Liver (tissue), 9 donors: Measurements from ENCODE around the gene CNDP2. TPM values are rescaled to one million over a fixed set of nuclear protein-coding genes. Genes with fewer than 3 reads are reported as not detected.

Experiments used
- DNase-seq: peaks from one replicate; pipeline ENCODE4 v3.0.0-alpha.2; 2017; ENCODE audit warnings: low spot score
- H3K27ac ChIP-seq, 2 donors: one replicate each; pipeline ENCODE4 v1.7.0; 2013; ENCODE audit warnings: inconsistent platforms in 2 of 2, low read length in 2 of 2, control low read depth in 1 of 2, low read depth in 1 of 2, mild to moderate bottlenecking in 1 of 2
- H3K27me3 ChIP-seq, 4 donors: one replicate each; pipeline versions ENCODE4 v1.6.1 to v1.7.0; 2013; ENCODE audit warnings: low read length in 3 of 4, inconsistent platforms in 1 of 4, mild to moderate bottlenecking in 1 of 4, moderate library complexity in 1 of 4; ENCODE audit not compliant: control insufficient read depth in 4 of 4, insufficient read depth in 4 of 4
- H3K36me3 ChIP-seq, 4 donors: one replicate each; pipeline versions ENCODE4 v1.6.1 to v1.7.0; 2013; ENCODE audit warnings: low read length in 3 of 4, mild to moderate bottlenecking in 3 of 4, low read depth in 1 of 4, moderate library complexity in 1 of 4; ENCODE audit not compliant: control insufficient read depth in 4 of 4, insufficient read depth in 3 of 4
- H3K4me1 ChIP-seq, 4 donors: one replicate each; pipeline versions ENCODE4 v1.6.1 to v1.7.0; 2013; ENCODE audit warnings: low read length in 3 of 4, mild to moderate bottlenecking in 3 of 4, moderate library complexity in 1 of 4; ENCODE audit not compliant: control insufficient read depth in 4 of 4, insufficient read depth in 4 of 4
- H3K4me3 ChIP-seq, 3 donors: one replicate each; pipeline versions ENCODE4 v1.6.1 to v1.7.0; 2013; ENCODE audit warnings: low read length in 3 of 3, control low read depth in 1 of 3, low read depth in 1 of 3, mild to moderate bottlenecking in 1 of 3
- H3K9ac ChIP-seq, 2 donors: one replicate each; pipeline ENCODE4 v1.7.0; 2013; ENCODE audit warnings: low read length in 2 of 2, mild to moderate bottlenecking in 2 of 2, moderate library complexity in 2 of 2, control low read depth in 1 of 2, low read depth in 1 of 2
- H3K9me3 ChIP-seq, 4 donors: one replicate each; pipeline versions ENCODE4 v1.6.1 to v1.7.0; 2013; ENCODE audit warnings: low read length in 3 of 4; ENCODE audit not compliant: control insufficient read depth in 4 of 4
- CTCF ChIP-seq: fragments of 150-350 bp; IDR thresholded peaks from 2 replicates; pipeline ENCODE4 v1.5.1; 2017; ENCODE audit warnings: improper control_type of control experiment, low read depth, low read length; ENCODE audit not compliant: missing input control
- EGR1 ChIP-seq, 2 donors: IDR thresholded peaks; 2 replicates each; pipeline ENCODE4 v1.6.1; 2016 to 2018; ENCODE audit warnings: antibody characterized with exemption in 2 of 2, low read depth in 2 of 2
- FOXA1 ChIP-seq: IDR thresholded peaks from 2 replicates; pipeline ENCODE4 v1.6.1; 2016; ENCODE audit warnings: antibody characterized with exemption
- FOXA2 ChIP-seq: IDR thresholded peaks from 2 replicates; pipeline ENCODE4 v1.6.1; 2016; ENCODE audit warnings: antibody characterized with exemption
- GABPA ChIP-seq, 2 donors: IDR thresholded peaks in 1 of 2; conservative IDR thresholded peaks in 1 of 2; 2 replicates each; pipeline ENCODE4 v1.6.1; 2016; ENCODE audit warnings: antibody characterized with exemption in 2 of 2, mild to moderate bottlenecking in 1 of 2, moderate library complexity in 1 of 2
- HNF4A ChIP-seq, 2 donors: conservative IDR thresholded peaks; 2 replicates each; pipeline ENCODE4 v1.6.1; 2016; ENCODE audit warnings: antibody characterized with exemption in 2 of 2, mild to moderate bottlenecking in 2 of 2
- HNF4G ChIP-seq: IDR thresholded peaks from 2 replicates; pipeline ENCODE4 v1.6.1; 2016; ENCODE audit warnings: antibody characterized with exemption
- JUND ChIP-seq, 2 donors: IDR thresholded peaks; 2 replicates each; pipeline ENCODE4 v1.6.1; 2016; ENCODE audit warnings: antibody characterized with exemption in 2 of 2
- MAX ChIP-seq: IDR thresholded peaks from 2 replicates; pipeline ENCODE4 v1.6.1; 2016; ENCODE audit warnings: antibody characterized with exemption
- NR2F2 ChIP-seq: IDR thresholded peaks from 2 replicates; pipeline ENCODE4 v1.6.1; 2016; ENCODE audit warnings: antibody characterized with exemption
- RAD21 ChIP-seq, 2 donors: IDR thresholded peaks; 2 replicates each; pipeline ENCODE4 v1.6.1; 2016; ENCODE audit warnings: antibody characterized with exemption in 2 of 2, mild to moderate bottlenecking in 2 of 2
- RXRA ChIP-seq, 2 donors: IDR thresholded peaks; 2 replicates each; pipeline ENCODE4 v1.6.1; 2017 to 2018; ENCODE audit warnings: antibody characterized with exemption in 2 of 2, mild to moderate bottlenecking in 1 of 2
- SP1 ChIP-seq: IDR thresholded peaks from 2 replicates; pipeline ENCODE4 v1.6.1; 2018; ENCODE audit warnings: antibody characterized with exemption, mild to moderate bottlenecking
- TAF1 ChIP-seq: conservative IDR thresholded peaks from 2 replicates; pipeline ENCODE4 v1.6.1; 2016; ENCODE audit warnings: antibody characterized with exemption, mild to moderate bottlenecking
- WGBS: extraction: QIAGEN DNeasy Blood & Tissue Kit; methylation state at CpG from one replicate; pipeline ENCODE4 v1.1.7; 2013; 5-methylcytosine and 5-hydroxymethylcytosine counted together
- polyA plus RNA-seq, 2 donors: library from polyadenylated mRNA; stranded (reverse) in 1 of 2; unstranded in 1 of 2; fragments of 200-250 nt in 1 of 2; fragments of >200 nt in 1 of 2; fragmentation: Nextera tagmentation in 1 of 2; extraction: Ambion mirVana in 1 of 2; gene quantifications; one replicate each; pipeline versions ENCODE4 v1.2.1 to v1.2.3, GENCODE V29; 2013 to 2015
- total RNA-seq, 2 donors: library from RNA; depleted of rRNA; stranded (reverse); fragments of >200 nt; gene quantifications; one replicate each; pipeline ENCODE4 v1.2.3, GENCODE V29; 2014
- TF ChIP-seq, protein P1 (sequence below): IDR thresholded peaks from 2 replicates; pipeline ENCODE4 v1.6.1; 2016; ENCODE audit warnings: antibody characterized with exemption
- donor health status: healthy.
- donor health status: healthy.
- donor health status: healthy.
- donor health status: healthy.
- donor health status: healthy.

The CNDP2 gene
- total and polyA plus RNA-seq, 4 donors, result 65.5 to 167 (median 141) TPM

DNA sequence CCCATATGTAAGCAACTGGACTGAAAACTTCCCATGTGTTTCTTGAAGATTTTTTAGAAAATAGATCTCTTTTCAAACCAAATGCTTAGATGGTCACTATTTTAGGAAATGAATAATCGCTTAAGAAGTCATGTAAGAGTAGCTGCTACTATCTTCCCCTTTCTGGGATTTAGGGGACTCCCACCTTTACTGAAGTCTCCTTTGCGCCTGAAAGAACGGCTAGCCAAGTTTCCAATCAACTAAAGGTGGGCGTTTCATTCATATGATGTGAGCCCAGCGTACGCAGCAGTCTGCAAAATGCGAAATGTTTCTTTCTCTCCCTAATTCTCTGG is 40.2 kb upstream of the CNDP2 start:
- Histone ChIP-seq H3K9me3 (no peaks in the 10 kb centered on the region), H3K4me3 (peak overlapping the region in 1 of 3 donors; percentile 52), H3K27ac (no peak overlapping the region), H3K9ac (no peak overlapping the region), H3K27me3 (peaks cover 0 to 7% (median 4%) of the 10 kb centered on the region in 4 donors), H3K4me1 (peaks cover 7 to 20% (median 11%) of the 10 kb centered on the region in 4 donors), H3K36me3 (no peaks in the 10 kb centered on the region)
- 17% methylated on average over 7 of the region's 7 CpGs for WGBS
- DNase-seq, result no peak
- TF ChIP-seq RAD21 (IDR thresholded peaks at IDR 0.05), result no peak
- TF ChIP-seq RXRA (IDR thresholded peaks at IDR 0.05), result no peak
- no peak for TF ChIP-seq SP1
- TF ChIP-seq EGR1 (IDR thresholded peaks at IDR 0.05; ENCODE audit: low read depth in 2 of 2), result no peak
- TF ChIP-seq FOXA1, result no peak
- TF ChIP-seq HNF4G, result no peak
- no peak for TF ChIP-seq JUND (IDR thresholded peaks at IDR 0.05)
- TF ChIP-seq TAF1, result no peak
- TF ChIP-seq MAX, result no peak
- no peak for TF ChIP-seq NR2F2
- no peak for TF ChIP-seq FOXA2
- TF ChIP-seq, protein P1, sequence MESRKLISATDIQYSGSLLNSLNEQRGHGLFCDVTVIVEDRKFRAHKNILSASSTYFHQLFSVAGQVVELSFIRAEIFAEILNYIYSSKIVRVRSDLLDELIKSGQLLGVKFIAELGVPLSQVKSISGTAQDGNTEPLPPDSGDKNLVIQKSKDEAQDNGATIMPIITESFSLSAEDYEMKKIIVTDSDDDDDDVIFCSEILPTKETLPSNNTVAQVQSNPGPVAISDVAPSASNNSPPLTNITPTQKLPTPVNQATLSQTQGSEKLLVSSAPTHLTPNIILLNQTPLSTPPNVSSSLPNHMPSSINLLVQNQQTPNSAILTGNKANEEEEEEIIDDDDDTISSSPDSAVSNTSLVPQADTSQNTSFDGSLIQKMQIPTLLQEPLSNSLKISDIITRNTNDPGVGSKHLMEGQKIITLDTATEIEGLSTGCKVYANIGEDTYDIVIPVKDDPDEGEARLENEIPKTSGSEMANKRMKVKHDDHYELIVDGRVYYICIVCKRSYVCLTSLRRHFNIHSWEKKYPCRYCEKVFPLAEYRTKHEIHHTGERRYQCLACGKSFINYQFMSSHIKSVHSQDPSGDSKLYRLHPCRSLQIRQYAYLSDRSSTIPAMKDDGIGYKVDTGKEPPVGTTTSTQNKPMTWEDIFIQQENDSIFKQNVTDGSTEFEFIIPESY, result no peak

- TF ChIP-seq GABPA (IDR thresholded peaks at IDR 0.05 in 1 of 2, conservative IDR thresholded peaks at IDR 0.05 in 1 of 2), result no peak
- TF ChIP-seq CTCF, result no peak
- TF ChIP-seq RAD21 (IDR thresholded peaks at IDR 0.05), result no peak
- TF ChIP-seq NR2F2, result no peak
- no peak for TF ChIP-seq HNF4A (conservative IDR thresholded peaks at IDR 0.05)
- no peak for DNase-seq
- Histone ChIP-seq H3K36me3 (no peaks in the 10 kb centered on the region), H3K9me3 (no peaks in the 10 kb centered on the region), H3K27me3 (peaks cover 0 to 7% (median 4%) of the 10 kb centered on the region in 4 donors), H3K4me1 (peaks cover 7 to 20% (median 11%) of the 10 kb centered on the region in 4 donors), H3K9ac (no peak overlapping the region), H3K4me3 (peak overlapping the region; percentile 23 to 52 (median 50)), H3K27ac (no peak overlapping the region)
- WGBS, result 3% methylated on average over 69 of the region's 69 CpGs
These were observed 39.7 kb upstream of the CNDP2 start for GRCh38 chr18:74456349-74457042.
